A673 (cell line): ENCODE measurements around the gene TMEM205. TPM values are rescaled to one million over a fixed set of nuclear protein-coding genes. Genes with fewer than 3 reads are reported as not detected.

ENCODE experiments used
- BruUV-seq: library from RNA; stranded (reverse); fragments of 400-500 nt; replicated peaks from 2 replicates; lab custom pipeline; 2021; lab: Mats Ljungman, UMichigan
- CTCF ChIA-PET: fragments of 300-600 bp; sonication (Branson Sonifier 250); formaldehyde crosslinking; loops from one replicate; lab custom pipeline; 2022; ENCODE audit warnings: antibody characterized with exemption; lab: Charles Lee
- POLR2A ChIA-PET: fragments of 300-600 bp; sonication (Branson Sonifier 250); formaldehyde crosslinking; loops from one replicate; lab custom pipeline; 2022; ENCODE audit warnings: antibody characterized with exemption; ENCODE audit not compliant: low non-redundant PET; lab: Charles Lee
- DNase-seq: peaks from one replicate; pipeline ENCODE4 v3.0.0-alpha.2; 2015; ENCODE audit warnings: low spot score
- H3K27ac ChIP-seq: fragments of 200-600 bp; sonication (generic); 2 replicates; pipeline ENCODE4 v1.5.1; 2016; ENCODE audit warnings: mixed run types, low read depth, mild to moderate bottlenecking, mixed read lengths, antibody characterized with exemption, low read length; ENCODE audit not compliant: poor library complexity, severe bottlenecking
- H3K27me3 ChIP-seq: fragments of 200-600 bp; sonication (generic); replicated peaks from 2 replicates; pipeline ENCODE4 v1.6.1; 2017; ENCODE audit warnings: mixed run types, low read depth, mild to moderate bottlenecking, mixed read lengths, antibody characterized with exemption, low read length; ENCODE audit not compliant: insufficient read depth, poor library complexity
- H3K36me3 ChIP-seq: fragments of 200-600 bp; sonication (generic); 2 replicates; pipeline ENCODE4 v1.6.1; 2016; ENCODE audit warnings: mixed run types, mild to moderate bottlenecking, mixed read lengths, antibody characterized with exemption, low read length; ENCODE audit not compliant: insufficient read depth, poor library complexity, severe bottlenecking
- H3K4me1 ChIP-seq: fragments of 200-600 bp; sonication (generic); 2 replicates; pipeline ENCODE4 v1.6.1; 2017; ENCODE audit warnings: mixed run types, mild to moderate bottlenecking, mixed read lengths, antibody characterized with exemption, low read length; ENCODE audit not compliant: insufficient read depth, poor library complexity, severe bottlenecking
- H3K4me3 ChIP-seq: fragments of 200-600 bp; sonication (generic); 2 replicates; pipeline ENCODE4 v1.5.1; 2016; ENCODE audit warnings: low read depth, mixed run types, mild to moderate bottlenecking, mixed read lengths, low read length; ENCODE audit not compliant: poor library complexity, severe bottlenecking
- H3K9me3 ChIP-seq: fragments of 200-600 bp; sonication (generic); 2 replicates; pipeline ENCODE4 v1.6.1; 2016; ENCODE audit warnings: mixed run types, low read depth, mild to moderate bottlenecking, mixed read lengths, antibody characterized with exemption, low read length; ENCODE audit not compliant: poor library complexity, severe bottlenecking
- CTCF ChIP-seq: fragments of 300-800, 200-600 bp; sonication (generic); conservative IDR thresholded peaks from 2 replicates; pipeline ENCODE4 v1.5.1; 2017; ENCODE audit warnings: low read depth, mild to moderate bottlenecking, antibody characterized with exemption, low read length, moderate library complexity, mixed read lengths
- EZH2 ChIP-seq: fragments of 200-600 bp; sonication (generic); IDR thresholded peaks from 2 replicates; pipeline ENCODE4 v1.6.1; 2017; ENCODE audit warnings: borderline replicate concordance, low read depth, mild to moderate bottlenecking, mixed read lengths, antibody characterized with exemption, low read length; ENCODE audit not compliant: poor library complexity, severe bottlenecking
- intact Hi-C: fragments of 100-400 bp; cut with micrococcal nuclease; formaldehyde crosslinking; loops from one replicate; pipeline ENCODE4 v1.10.0; 2022; ENCODE audit not compliant: unreplicated experiment
- total RNA-seq: library from RNA; stranded (reverse); gene quantifications from 2 replicates; pipeline ENCODE4 v1.2.3, GENCODE V29; 2021

TMEM205 gene
- total RNA-seq, 1 experiment from 2014 or later = 94.3 TPM

DNA sequence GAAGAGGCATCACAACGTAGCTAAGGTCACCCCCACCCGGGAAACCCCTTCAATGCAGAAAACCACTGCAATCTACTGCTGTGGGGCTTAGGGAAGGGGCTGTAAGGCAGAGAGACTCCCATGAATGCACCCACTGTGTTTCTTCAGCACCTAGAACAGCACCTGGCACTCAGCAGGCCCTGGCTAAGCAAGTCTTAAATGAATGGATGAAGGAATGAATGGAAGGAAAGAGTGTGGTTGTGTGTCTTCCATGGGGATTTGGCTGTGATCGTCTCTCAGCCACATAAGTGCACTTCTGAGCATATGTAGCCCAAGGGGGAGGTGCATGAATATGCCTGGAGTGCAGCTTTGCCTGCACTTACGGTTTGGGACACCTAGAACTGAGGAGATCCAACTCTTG is 3.1 kb upstream of the TMEM205 start:
- Histone ChIP-seq H3K9me3 (no peaks in the 10 kb centered on the region), H3K27me3 (no peaks in the 10 kb centered on the region), H3K27ac (no peak overlapping the region), H3K4me1 (peaks cover 11% of the 10 kb centered on the region), H3K4me3 (no peak overlapping the region), H3K36me3 (no peaks in the 10 kb centered on the region)
- ChIA-PET POLR2A (no interaction called here), CTCF (no interaction called here)
- no peak for DNase-seq
- intact Hi-C loops = no loop called here
- TF ChIP-seq EZH2 (no peak), CTCF (no peak)
- BruUV-seq = no TSS peak

DNA sequence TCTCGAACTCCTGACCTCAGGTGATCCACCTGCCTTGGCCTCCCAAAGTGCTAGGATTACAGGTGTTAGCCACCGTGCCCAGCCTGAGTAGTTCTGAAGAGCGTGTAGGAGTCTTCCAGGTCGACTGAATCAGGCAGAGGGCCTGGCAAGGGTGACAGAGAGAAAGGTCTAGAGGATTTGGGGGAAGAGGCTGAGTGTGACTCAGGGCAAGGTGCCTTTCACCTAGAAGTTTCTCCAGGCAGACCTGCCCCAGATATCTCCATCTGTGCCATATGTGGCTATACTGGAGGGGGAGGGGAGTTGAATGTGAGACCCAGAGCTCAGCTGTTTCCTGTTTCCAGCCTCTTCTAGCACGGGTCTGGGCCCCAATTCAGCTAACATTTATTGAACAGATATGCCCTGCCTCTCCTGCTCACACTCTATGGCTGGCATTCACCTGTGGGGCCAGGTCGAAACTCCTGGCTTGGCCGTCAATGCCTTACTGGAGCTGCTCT is 1.5 kb upstream of the TMEM205 start:
- peaks cover 14% of the 10 kb centered on the region for H3K4me1 ChIP-seq
- BruUV-seq = no TSS peak
- H3K27me3 ChIP-seq = no peaks in the 10 kb centered on the region
- ChIA-PET CTCF (no interaction called here), POLR2A (no interaction called here)
- no peak overlapping the region for H3K4me3 ChIP-seq
- no peak for DNase-seq
- TF ChIP-seq EZH2 (no peak), CTCF (no peak)
- no peak overlapping the region for H3K27ac ChIP-seq
- no peaks in the 10 kb centered on the region for H3K9me3 ChIP-seq
- intact Hi-C loops = no loop called here
- peaks cover under 1% of the 10 kb centered on the region for H3K36me3 ChIP-seq

GRCh38 chr19:11345122-11345803 is 805 bp downstream of the TMEM205 start:
- H3K9me3 ChIP-seq = no peaks in the 10 kb centered on the region
- intact Hi-C loops = no loop called here
- BruUV-seq = no TSS peak
- peaks cover 4% of the 10 kb centered on the region for H3K36me3 ChIP-seq
- no peak for TF ChIP-seq CTCF
- no peak for TF ChIP-seq EZH2
- peak overlapping the region; percentile 67 for H3K27ac ChIP-seq
- no peak for DNase-seq
- ChIA-PET POLR2A (interaction anchor here (1.1 kb wide), 1 partner anchor 59 kb away, joined by 5 read pairs; no protein-coding TSS in a partner anchor), CTCF (interaction anchor here (0.9 to 1.0 kb wide), 2 partner anchors 30 to 36 kb away, joined by 3 read pairs; partner anchors contain the start of gene SWSAP1)
- H3K27me3 ChIP-seq = no peaks in the 10 kb centered on the region
- H3K4me1 ChIP-seq = peaks cover 14% of the 10 kb centered on the region
- H3K4me3 ChIP-seq = peak overlapping the region; percentile 69
